H9 (cell line): ENCODE results near the gene ATL1. TPM values are rescaled to one million over a fixed set of nuclear protein-coding genes. Genes with fewer than 3 reads are reported as not detected.

ENCODE experiments used
- DNase-seq: peaks from one replicate; pipeline ENCODE4 v3.0.0-alpha.2; 2017
- H2AFZ ChIP-seq: one replicate; pipeline ENCODE4 v1.6.1; 2013; ENCODE audit warnings: mild to moderate bottlenecking, low read length, control low read depth, moderate library complexity
- H2AK5ac ChIP-seq: 2 replicates; pipeline ENCODE4 v1.6.1; 2013; ENCODE audit warnings: low read length, control low read depth, mixed read lengths; ENCODE audit not compliant: insufficient read length
- H2BK120ac ChIP-seq: one replicate; pipeline ENCODE4 v1.6.1; 2013; ENCODE audit warnings: low read depth, mild to moderate bottlenecking, low read length, control low read depth, inconsistent platforms; ENCODE audit not compliant: poor library complexity, severe bottlenecking
- H2BK12ac ChIP-seq: 2 replicates; pipeline ENCODE4 v1.6.1; 2013; ENCODE audit warnings: low read length, control low read depth, mixed read lengths, low read depth; ENCODE audit not compliant: insufficient read length
- H2BK15ac ChIP-seq: 2 replicates; pipeline ENCODE4 v1.6.1; 2013; ENCODE audit warnings: low read depth, low read length, control low read depth
- H2BK20ac ChIP-seq: one replicate; pipeline ENCODE4 v1.6.1; 2013; ENCODE audit warnings: low read depth, mild to moderate bottlenecking, low read length, control low read depth, inconsistent platforms; ENCODE audit not compliant: poor library complexity, severe bottlenecking
- H2BK5ac ChIP-seq: 2 replicates; pipeline ENCODE4 v1.6.1; 2013; ENCODE audit warnings: low read length, control low read depth, mixed read lengths; ENCODE audit not compliant: insufficient read length
- H3K14ac ChIP-seq: 2 replicates; pipeline ENCODE4 v1.6.1; 2013; ENCODE audit warnings: low read length, control low read depth; ENCODE audit not compliant: insufficient read depth
- H3K18ac ChIP-seq: 2 replicates; pipeline ENCODE4 v1.6.1; 2013; ENCODE audit warnings: low read depth, mild to moderate bottlenecking, mixed read lengths, low read length, control low read depth; ENCODE audit not compliant: insufficient read length
- H3K23ac ChIP-seq: 2 replicates; pipeline ENCODE4 v1.6.1; 2013; ENCODE audit warnings: low read length, control low read depth, mixed read lengths, low read depth; ENCODE audit not compliant: insufficient read length
- H3K23me2 ChIP-seq: 2 replicates; pipeline ENCODE4 v1.6.1; 2013; ENCODE audit warnings: low read depth, mild to moderate bottlenecking, mixed read lengths, low read length, control low read depth; ENCODE audit not compliant: insufficient read length, poor library complexity, severe bottlenecking
- H3K27ac ChIP-seq: 2 replicates; pipeline ENCODE4 v1.5.1; 2013; ENCODE audit warnings: low read length, control low read depth, mixed read lengths, low read depth; ENCODE audit not compliant: insufficient read length
- H3K27me3 ChIP-seq: 2 replicates; pipeline ENCODE4 v1.6.1; 2013; ENCODE audit warnings: low read length, control low read depth, inconsistent platforms; ENCODE audit not compliant: insufficient read depth
- H3K4ac ChIP-seq: 2 replicates; pipeline ENCODE4 v1.6.1; 2013; ENCODE audit warnings: low read depth, mild to moderate bottlenecking, control low read depth, inconsistent platforms, low read length, moderate library complexity
- H3K4me1 ChIP-seq: 2 replicates; pipeline ENCODE4 v1.6.1; 2013; ENCODE audit warnings: low read length, control low read depth, inconsistent platforms; ENCODE audit not compliant: insufficient read depth
- H3K4me2 ChIP-seq: 2 replicates; pipeline ENCODE4 v1.6.1; 2013; ENCODE audit warnings: low read length, control low read depth, mixed read lengths; ENCODE audit not compliant: insufficient read length, insufficient read depth
- H3K56ac ChIP-seq: 2 replicates; pipeline ENCODE4 v1.6.1; 2013; ENCODE audit warnings: low read depth, mild to moderate bottlenecking, mixed read lengths, low read length, control low read depth; ENCODE audit not compliant: insufficient read length
- H3K79me1 ChIP-seq: 2 replicates; pipeline ENCODE4 v1.6.1; 2013; ENCODE audit warnings: low read depth, mild to moderate bottlenecking, moderate library complexity, low read length, control low read depth, inconsistent platforms; ENCODE audit not compliant: insufficient read depth, poor library complexity, severe bottlenecking
- H3K79me2 ChIP-seq: 2 replicates; pipeline ENCODE4 v1.6.1; 2013; ENCODE audit warnings: low read length, control low read depth, inconsistent platforms; ENCODE audit not compliant: insufficient read depth
- H3K9ac ChIP-seq: 2 replicates; pipeline ENCODE4 v1.6.1; 2013; ENCODE audit warnings: low read length, control low read depth, mixed read lengths; ENCODE audit not compliant: insufficient read length; ENCODE audit errors: extremely low read depth
- H3K9me3 ChIP-seq: one replicate; pipeline ENCODE4 v1.6.1; 2013; ENCODE audit warnings: low read depth, low read length, inconsistent platforms; ENCODE audit not compliant: control insufficient read depth
- H3T11ph ChIP-seq: one replicate; pipeline ENCODE4 v1.6.1; 2013; ENCODE audit warnings: mild to moderate bottlenecking, low read length, control low read depth, inconsistent platforms
- H4K20me1 ChIP-seq: one replicate; pipeline ENCODE4 v1.6.1; 2013; ENCODE audit not compliant: control insufficient read depth, insufficient read length, insufficient read depth
- H4K5ac ChIP-seq: 2 replicates; pipeline ENCODE4 v1.6.1; 2013; ENCODE audit warnings: low read depth, mild to moderate bottlenecking, mixed read lengths, low read length, control low read depth; ENCODE audit not compliant: insufficient read length
- H4K8ac ChIP-seq: replicated peaks from 2 replicates; pipeline ENCODE4 v1.6.1; 2013; ENCODE audit warnings: low read length, control low read depth, mixed read lengths, low read depth; ENCODE audit not compliant: insufficient read length
- H4K91ac ChIP-seq: 2 replicates; pipeline ENCODE4 v1.6.1; 2013; ENCODE audit warnings: low read depth, mild to moderate bottlenecking, moderate library complexity, mixed read lengths, low read length, control low read depth; ENCODE audit not compliant: insufficient read length
- H3K27ac Mint-ChIP-seq, 3 experiments: 2 replicates in 2 of 3; 3 replicates in 1 of 3; pipeline ENCODE4 v1.8.0; 2020 to 2021; ENCODE audit warnings: mixed read lengths in 3 of 3, mild to moderate bottlenecking in 1 of 3, moderate library complexity in 1 of 3
- H3K27me3 Mint-ChIP-seq: 2 replicates; pipeline ENCODE4 v1.8.0; 2021; ENCODE audit warnings: low read depth, mild to moderate bottlenecking, moderate library complexity, mixed read lengths
- H3K36me3 Mint-ChIP-seq, 3 experiments: 2 replicates in 2 of 3; 3 replicates in 1 of 3; pipeline ENCODE4 v1.8.0; 2020 to 2021; ENCODE audit warnings: low read depth in 3 of 3, mixed read lengths in 3 of 3; ENCODE audit not compliant: insufficient read depth in 1 of 3
- H3K4me1 Mint-ChIP-seq, 2 experiments: 2 replicates each; pipeline ENCODE4 v1.8.0; 2020; ENCODE audit warnings: mixed read lengths in 2 of 2
- H3K4me3 Mint-ChIP-seq, 2 experiments: 2 replicates in 1 of 2; 3 replicates in 1 of 2; pipeline ENCODE4 v1.8.0; 2020 to 2021; ENCODE audit warnings: mild to moderate bottlenecking in 2 of 2, mixed read lengths in 2 of 2, moderate library complexity in 1 of 2
- H3K9me3 Mint-ChIP-seq, 2 experiments: 2 replicates in 1 of 2; 3 replicates in 1 of 2; pipeline ENCODE4 v1.8.0; 2020; ENCODE audit warnings: mild to moderate bottlenecking in 2 of 2, mixed read lengths in 2 of 2, moderate library complexity in 1 of 2
- CTCF ChIP-seq: fragments of 200-600 bp; sonication (generic); conservative IDR thresholded peaks from 3 replicates; pipeline ENCODE4 v1.8.0; 2021; ENCODE audit warnings: antibody characterized with exemption, mild to moderate bottlenecking
- WGBS: extraction: QIAGEN DNeasy Blood & Tissue Kit; methylation state at CpG from one replicate; pipeline ENCODE4 v1.1.7; 2013; ENCODE audit warnings: missing lambda C conversion rate, low lambda C conversion rate, mixed read lengths; ENCODE audit not compliant: insufficient read length; ENCODE audit errors: extremely low coverage; 5-methylcytosine and 5-hydroxymethylcytosine counted together
- total RNA-seq: library from RNA; stranded (reverse); gene quantifications from 2 replicates; pipeline ENCODE4 v1.2.1, GENCODE V29; 2021

ATL1 gene
- total RNA-seq, 1 experiment from 2014 or later: 3.0 TPM

DNA sequence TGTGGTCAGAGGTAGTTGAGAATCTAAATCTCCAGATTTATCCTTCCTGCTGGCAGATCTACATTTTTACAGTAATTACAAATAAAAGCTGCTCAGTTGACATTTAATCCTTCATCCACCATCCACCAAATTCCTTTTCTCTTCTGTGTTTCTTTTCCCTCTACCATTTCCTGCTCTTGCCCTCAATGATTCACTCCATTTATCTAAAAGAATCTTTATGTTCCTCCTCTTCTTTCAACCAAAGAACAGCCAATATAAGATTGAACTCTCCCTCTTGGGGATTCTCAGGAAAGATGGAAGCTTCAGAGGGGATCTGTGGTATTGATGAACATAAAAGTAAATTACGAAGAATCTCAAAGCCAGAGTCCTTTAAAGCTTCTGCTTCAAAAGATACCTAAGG, 31.9 kb upstream of the ATL1 start:
- Histone ChIP-seq H3K14ac (no peak overlapping the region), H3K18ac (no peak overlapping the region), H4K20me1 (no peaks in the 10 kb centered on the region), H3K23me2 (peaks cover 14% of the 10 kb centered on the region), H2BK5ac (no peak overlapping the region), H2BK120ac (no peak overlapping the region), H2AK5ac (no peak overlapping the region), H4K5ac (no peak overlapping the region), H3K9ac (no peak overlapping the region), H4K8ac (no peak overlapping the region), H3K79me1 (peaks cover 11% of the 10 kb centered on the region), H2BK15ac (no peak overlapping the region), H3K79me2 (peaks cover 50% of the 10 kb centered on the region; the same call in 1 of the 2 replicates), H2BK12ac (no peak overlapping the region), H3K4ac (no peak overlapping the region), H3K56ac (no peak overlapping the region), H3K27me3 (no peaks in the 10 kb centered on the region), H2BK20ac (no peak overlapping the region), H4K91ac (no peak overlapping the region), H3T11ph (no peak overlapping the region), H3K4me2 (no peak overlapping the region), H3K4me1 (peaks cover 5% of the 10 kb centered on the region; the same call in 1 of the 2 replicates), H3K23ac (no peak overlapping the region), H3K9me3 (no peaks in the 10 kb centered on the region), H2AFZ (no peak overlapping the region), H3K27ac (no peak overlapping the region)
- Mint-ChIP-seq H3K4me3 (no peak overlapping the region), H3K27ac (0 out of 7 replicates have a peak overlapping the region, but pooled peaks of 1 of the 3 experiments have one; percentile 12), H3K4me1 (peaks cover 48 to 53% of the 10 kb centered on the region in 2 experiments), H3K36me3 (peaks cover 0 to 7% (median 4%) of the 10 kb centered on the region in 3 experiments; a peak in 5 of 7 replicates), H3K27me3 (no peaks in the 10 kb centered on the region), H3K9me3 (no peaks in the 10 kb centered on the region)
- no peak for TF ChIP-seq CTCF
- DNase-seq: no peak
- WGBS: no CpG with 5 or more reads among the region's 1 CpG
